A549 (cell line): ENCODE data around the gene PCDHGA7. TPM values are rescaled to one million over a fixed set of nuclear protein-coding genes. Genes with fewer than 3 reads are reported as not detected.
"Not testable (repeated sequence)": the region's sequence is repeated elsewhere in the genome, so short reads cannot be mapped to it uniquely, and the experiment has no call there.

Source experiments
- ATAC-seq, 2 experiments: fragments of 200-7000 bp in 1 of 2; fragments of >200 bp in 1 of 2; cut with Nextera tagmentation in 1 of 2; cut with Tn5 transposase in 1 of 2; 3 replicates each; pipeline versions ENCODE4 v1.8.0 to v1.9.1; 2018 to 2020; ENCODE audit warnings: mild to moderate bottlenecking in 1 of 2, moderate library complexity in 1 of 2
- CTCF ChIA-PET: fragments of 300-600 bp; sonication (Branson Sonifier 250); formaldehyde crosslinking; extraction: SDS; loops from one replicate; lab custom pipeline; 2021; ENCODE audit warnings: antibody characterized with exemption, inconsistent platforms; lab: Yijun Ruan, JAX
- POLR2A ChIA-PET: fragments of 350-600 bp; formaldehyde crosslinking; extraction: SDS; loops from one replicate; lab custom pipeline; 2021; ENCODE audit warnings: antibody characterized with exemption, inconsistent platforms; lab: Yijun Ruan, JAX
- DNase-seq, 2 experiments: peaks; one replicate each; pipeline versions ENCODE4 v3.0.0 to v3.0.0-alpha.2; 2011 to 2016; ENCODE audit warnings: low read depth in 1 of 2, low spot score in 1 of 2
- FAIRE-seq: peaks from 2 replicates; lab custom pipeline; 2011; peaks lifted over from hg19 to GRCh38; lab: Jason Lieb, UNC
- H3K27ac ChIP-seq, 2 experiments: fragments of >200 bp; sonication (Bioruptor Twin); formaldehyde crosslinking; 3 replicates each; pipeline ENCODE4 v1.5.1; 2016 to 2017
- H3K4me1 ChIP-seq: fragments of >200 bp; sonication (Bioruptor Twin); formaldehyde crosslinking; 3 replicates; pipeline ENCODE4 v1.6.1; 2016
- H3K4me2 ChIP-seq: fragments of >200 bp; sonication (Bioruptor Twin); formaldehyde crosslinking; 3 replicates; pipeline ENCODE4 v1.6.1; 2016
- H3K4me3 ChIP-seq: fragments of >200 bp; sonication (Bioruptor Twin); formaldehyde crosslinking; 3 replicates; pipeline ENCODE4 v1.5.1; 2016
- H3K9me3 ChIP-seq: fragments of >200 bp; sonication (Bioruptor Twin); formaldehyde crosslinking; 3 replicates; pipeline ENCODE4 v1.6.1; 2016
- ATOH8 ChIP-seq: fragments of 250-450 bp; sonication (Bioruptor Pico); IDR thresholded peaks from 2 replicates; pipeline ENCODE4 v1.5.0; 2020; ENCODE audit warnings: low read depth, mild to moderate bottlenecking, moderate library complexity
- BCL3 ChIP-seq: fragments of >200 bp; sonication (Bioruptor Twin); formaldehyde crosslinking; IDR thresholded peaks from 3 replicates; pipeline ENCODE4 v1.6.1; 2016
- CBX2 ChIP-seq: fragments of 200-600 bp; sonication (generic); IDR thresholded peaks from 2 replicates; pipeline ENCODE4 v1.6.1; 2016; ENCODE audit warnings: low read depth, mild to moderate bottlenecking, borderline replicate concordance
- CHD4 ChIP-seq: fragments of 200-600 bp; sonication (generic); IDR thresholded peaks from 2 replicates; pipeline ENCODE4 v1.6.1; 2016; ENCODE audit warnings: antibody characterized with exemption, mild to moderate bottlenecking, borderline replicate concordance
- EHF ChIP-seq: fragments of 250-450 bp; sonication (Bioruptor Pico); IDR thresholded peaks from 2 replicates; pipeline ENCODE4 v1.5.0; 2020; ENCODE audit warnings: mild to moderate bottlenecking
- EP300 ChIP-seq, 2 experiments: fragments of >200 bp; sonication (Bioruptor Twin); formaldehyde crosslinking; IDR thresholded peaks; 2 replicates in 1 of 2; 3 replicates in 1 of 2; pipeline ENCODE4 v1.6.1; 2016 to 2017
- FOSL2 ChIP-seq, 2 experiments: fragments of 450-650 bp in 1 of 2; fragments of >200 bp in 1 of 2; sonication (Bioruptor Twin) in 1 of 2; formaldehyde crosslinking; IDR thresholded peaks; 2 replicates each; pipeline versions ENCODE4 v1.5.0 to v1.6.1; 2016 to 2020; ENCODE audit warnings: mild to moderate bottlenecking in 1 of 2, moderate library complexity in 1 of 2
- FOXS1 ChIP-seq: fragments of 250-450 bp; sonication (Bioruptor Pico); IDR thresholded peaks from 2 replicates; pipeline ENCODE4 v1.5.0; 2020; ENCODE audit warnings: mild to moderate bottlenecking, moderate library complexity
- GATA3 ChIP-seq: IDR thresholded peaks from 2 replicates; pipeline ENCODE4 v1.6.1; 2012; ENCODE audit warnings: borderline replicate concordance
- HES2 ChIP-seq: fragments of >200 bp; sonication (Bioruptor Twin); formaldehyde crosslinking; IDR thresholded peaks from 2 replicates; pipeline ENCODE4 v1.6.1; 2016
- JUNB ChIP-seq: fragments of >200 bp; sonication (Bioruptor Twin); formaldehyde crosslinking; IDR thresholded peaks from 2 replicates; pipeline ENCODE4 v1.6.1; 2016
- KDM1A ChIP-seq: fragments of 200-600 bp; sonication (generic); IDR thresholded peaks from 2 replicates; pipeline ENCODE4 v1.6.1; 2016; ENCODE audit warnings: low read depth, mild to moderate bottlenecking
- MYC ChIP-seq: IDR thresholded peaks from 2 replicates; pipeline ENCODE4 v1.6.1; 2012; ENCODE audit warnings: mild to moderate bottlenecking, inconsistent platforms, low read length, improper control_type of control experiment, borderline replicate concordance
- NPAS2 ChIP-seq: fragments of 250-450 bp; sonication (Bioruptor Pico); IDR thresholded peaks from 2 replicates; pipeline ENCODE4 v1.8.0; 2022; ENCODE audit warnings: mild to moderate bottlenecking, moderate library complexity, borderline replicate concordance
- NR3C1 ChIP-seq: fragments of >200 bp; sonication (Bioruptor Twin); formaldehyde crosslinking; IDR thresholded peaks from 3 replicates; pipeline ENCODE4 v1.6.1; 2017
- PHF8 ChIP-seq: fragments of 200-600 bp; sonication (generic); IDR thresholded peaks from 2 replicates; pipeline ENCODE4 v1.6.1; 2016; ENCODE audit warnings: low read depth, mild to moderate bottlenecking, antibody characterized with exemption, moderate library complexity, borderline replicate concordance
- POLR2AphosphoS2 ChIP-seq: conservative IDR thresholded peaks from 2 replicates; pipeline ENCODE4 v1.6.1; 2012; ENCODE audit warnings: low read length, improper control_type of control experiment, inconsistent platforms
- RAD21 ChIP-seq, 2 experiments: fragments of >200 bp in 1 of 2; sonication (Bioruptor Twin) in 1 of 2; formaldehyde crosslinking in 1 of 2; IDR thresholded peaks in 1 of 2; conservative IDR thresholded peaks in 1 of 2; 2 replicates in 1 of 2; 3 replicates in 1 of 2; pipeline ENCODE4 v1.6.1; 2012 to 2018; ENCODE audit warnings: inconsistent platforms in 1 of 2
- RNF2 ChIP-seq: fragments of 200-600 bp; sonication (generic); IDR thresholded peaks from 2 replicates; pipeline ENCODE4 v1.6.1; 2016; ENCODE audit warnings: low read depth, mild to moderate bottlenecking, antibody characterized with exemption, moderate library complexity, borderline replicate concordance
- SMC3 ChIP-seq: fragments of >200 bp; sonication (Bioruptor Twin); formaldehyde crosslinking; IDR thresholded peaks from 3 replicates; pipeline ENCODE4 v1.6.1; 2018; ENCODE audit warnings: inconsistent platforms
- TFCP2L1 ChIP-seq: fragments of 250-450 bp; sonication (Bioruptor Pico); IDR thresholded peaks from 2 replicates; pipeline ENCODE4 v1.5.0; 2021; ENCODE audit warnings: mild to moderate bottlenecking
- ZSCAN20 ChIP-seq: fragments of 250-450 bp; sonication (Bioruptor Pico); IDR thresholded peaks from 2 replicates; pipeline ENCODE4 v1.8.0; 2022; ENCODE audit warnings: mild to moderate bottlenecking, moderate library complexity
- WGBS: methylation state at CpG from one replicate; pipeline ENCODE4 v1.1.6; 2017; ENCODE audit errors: missing lambda C conversion rate; 5-methylcytosine and 5-hydroxymethylcytosine counted together
- polyA plus RNA-seq, 4 experiments: library from polyadenylated mRNA; depleted of rRNA in 3 of 4; stranded (reverse); fragments of >200 nt; fragmentation: RNase III in 1 of 4; extraction: RNeasy Plus Mini Kit Qiagen cat#74134 plus additional on column Dnase treatment in 1 of 4; gene quantifications; 2 replicates in 3 of 4; 3 replicates in 1 of 4; pipeline ENCODE4 v1.2.3, GENCODE V29; 2011 to 2017
- TF ChIP-seq, protein P1 (sequence below): fragments of 150-350 bp; IDR thresholded peaks from 2 replicates; pipeline ENCODE4 v1.6.1; 2014; ENCODE audit warnings: low read depth, mild to moderate bottlenecking, low read length

The PCDHGA7 gene
- polyA plus RNA-seq, 2 of the 4 experiments (the other 2 are of a cell fraction) = 0.76 to 1.1 TPM

GRCh38 chr5:141402553-141403243, 20.2 kb downstream of the PCDHGA7 start, which contains the start of gene PCDHGA9:
Gene PCDHGA9 (plus strand): TSS chr5:141402778. CDS start chr5:141402953, 175 bp downstream.
- FAIRE-seq = no peak
- POLR2A ChIA-PET = no interaction called here
- CTCF ChIA-PET = interaction anchor here (0.7 to 1.2 kb wide), 3 partner anchors 15 to 155 kb away, joined by 3 to 4 read pairs (median 3); partner anchors contain the start of genes PCDHGB3 and PCDHGB7
- H3K9me3 ChIP-seq = peaks cover 75% of the 10 kb centered on the region
- no peak for ATAC-seq
- H3K4me2 ChIP-seq = no peak within 1 kb of the TSS
- no peak within 1 kb of the TSS for H3K27ac ChIP-seq
- no peak for DNase-seq
- H3K4me3 ChIP-seq = no peak within 1 kb of the TSS
- 72% methylated on average over 27 of the region's 27 CpGs for WGBS
- TF ChIP-seq JUNB (no peak), FOXS1 (no peak), CBX2 (no peak), CHD4 (no peak), ATOH8 (CRISPR knock-in tag) (no peak), NR3C1 (no peak), GATA3 (no peak)
- TF ChIP-seq, protein P1, sequence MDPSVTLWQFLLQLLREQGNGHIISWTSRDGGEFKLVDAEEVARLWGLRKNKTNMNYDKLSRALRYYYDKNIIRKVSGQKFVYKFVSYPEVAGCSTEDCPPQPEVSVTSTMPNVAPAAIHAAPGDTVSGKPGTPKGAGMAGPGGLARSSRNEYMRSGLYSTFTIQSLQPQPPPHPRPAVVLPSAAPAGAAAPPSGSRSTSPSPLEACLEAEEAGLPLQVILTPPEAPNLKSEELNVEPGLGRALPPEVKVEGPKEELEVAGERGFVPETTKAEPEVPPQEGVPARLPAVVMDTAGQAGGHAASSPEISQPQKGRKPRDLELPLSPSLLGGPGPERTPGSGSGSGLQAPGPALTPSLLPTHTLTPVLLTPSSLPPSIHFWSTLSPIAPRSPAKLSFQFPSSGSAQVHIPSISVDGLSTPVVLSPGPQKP = no peak
- H3K4me1 ChIP-seq = no peaks in the 10 kb centered on the region

- FAIRE-seq (no peak), DNase-seq (no peak), ATAC-seq (no peak)
- WGBS = 70% methylated on average over 22 of the region's 22 CpGs
- no peak overlapping the region for H3K4me2 ChIP-seq
- H3K9me3 ChIP-seq = peaks cover 76% of the 10 kb centered on the region
- TF ChIP-seq FOSL2 (IDR thresholded peaks at IDR 0.05) (no peak), FOSL2 (CRISPR knock-in tag; IDR thresholded peaks at IDR 0.05) (no peak)
- no peaks in the 10 kb centered on the region for H3K4me1 ChIP-seq
- H3K27ac ChIP-seq = no peak overlapping the region
- H3K4me3 ChIP-seq = no peak overlapping the region
- ChIA-PET POLR2A (no interaction called here), CTCF (interaction anchor here (0.7 to 1.7 kb wide), 5 partner anchors 15 to 647 kb away, joined by 3 to 4 read pairs (median 3); partner anchors contain the start of genes PCDHGB3 and PCDHGB7)
Measured at GRCh38 chr5:141403387-141403786, 20.8 kb downstream of the PCDHGA7 start.

- peak in 1 of 2 experiments; percentile 27; a peak in 2 of 5 replicates for TF ChIP-seq RAD21 (conservative IDR thresholded peaks at IDR 0.05 in 1 of 2, IDR thresholded peaks at IDR 0.05 in 1 of 2)
- H3K27ac ChIP-seq, FAIRE-seq, H3K4me3 ChIP-seq, H3K4me1 ChIP-seq, POLR2A ChIA-PET, H3K4me2 ChIP-seq: not testable (repeated sequence)
- DNase-seq = peak in 1 of 2 experiments; percentile 13
- 61% methylated on average over 35 of the region's 51 CpGs for WGBS
- CTCF ChIA-PET = interaction anchor here (1.3 to 1.5 kb wide), 3 partner anchors 9 to 156 kb away, joined by 4 to 5 read pairs (median 4); partner anchors contain the start of gene PCDHGA11
- ATAC-seq = peak in 1 of 2 experiments; percentile 80; a peak in 3 of 6 replicates
- H3K9me3 ChIP-seq = peaks cover 60% of the 10 kb centered on the region
Measured at GRCh38 chr5:141407790-141408505, 25.4 kb downstream of the PCDHGA7 start, which contains the start of gene PCDHGB6. Gene PCDHGB6 (plus strand): TSS chr5:141408021. CDS start chr5:141408203, 182 bp downstream.

GRCh38 chr5:141409598-141410306, 27.2 kb downstream of the PCDHGA7 start:
- no peak for FAIRE-seq
- CTCF ChIA-PET = no interaction called here
- H3K27ac ChIP-seq = no peak overlapping the region
- 87% methylated on average over 61 of the region's 64 CpGs for WGBS
- H3K4me1 ChIP-seq = no peaks in the 10 kb centered on the region
- ATAC-seq = no peak
- no peak overlapping the region for H3K4me3 ChIP-seq
- no peak overlapping the region for H3K4me2 ChIP-seq
- POLR2A ChIA-PET = no interaction called here
- no peak for DNase-seq
- peaks cover 50% of the 10 kb centered on the region for H3K9me3 ChIP-seq
- TF ChIP-seq NPAS2 (CRISPR knock-in tag) (no peak), CBX2 (no peak), EHF (CRISPR knock-in tag) (no peak), MYC (no peak), BCL3 (no peak), EP300 (IDR thresholded peaks at IDR 0.05) (no peak), KDM1A (no peak), PHF8 (no peak), SMC3 (no peak), TFCP2L1 (CRISPR knock-in tag) (no peak), RNF2 (no peak), ZSCAN20 (CRISPR knock-in tag) (no peak), HES2 (no peak), POLR2AphosphoS2 (no peak)
